ENCODE results near the gene LSM14A.

Gene LSM14A

GRCh38 chr19:34259367-34260095 lies 87.2 kb downstream of the LSM14A start:
- FAIRE-seq, result no peak

GRCh38 chr19:34260771-34261173 lies 88.5 kb downstream of the LSM14A start:
- no peak for FAIRE-seq

- FAIRE-seq, result no peak
Measured at GRCh38 chr19:34261334-34262109, 89.2 kb downstream of the LSM14A start.

DNA sequence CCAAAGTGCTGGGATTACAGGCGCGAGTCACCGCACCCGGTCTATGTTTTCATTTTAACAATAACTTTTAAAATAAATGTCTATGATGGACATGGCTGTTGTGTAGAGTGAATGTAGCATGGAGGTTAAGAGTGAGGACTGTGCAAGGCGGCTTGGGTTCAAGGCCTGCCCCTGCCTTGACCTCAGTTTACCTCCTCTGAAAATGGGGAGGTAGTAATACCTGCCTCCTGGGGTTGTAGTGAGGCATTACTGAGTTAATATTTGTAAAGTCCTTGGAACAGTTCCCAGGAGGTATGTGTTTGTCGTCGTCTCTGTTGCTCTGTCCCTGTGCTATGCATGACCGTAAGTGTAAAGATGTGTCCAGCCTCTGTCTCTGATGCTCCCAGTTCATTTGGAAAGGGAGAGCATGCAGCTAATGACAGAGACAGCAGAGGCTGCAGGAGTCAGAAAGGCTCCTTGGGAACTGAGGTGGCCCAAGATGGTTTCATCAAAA lies 91.5 kb downstream of the LSM14A start:
- no peak for FAIRE-seq

- FAIRE-seq, result no peak
Measured at GRCh38 chr19:34265221-34265650, 92.9 kb downstream of the LSM14A start.

DNA sequence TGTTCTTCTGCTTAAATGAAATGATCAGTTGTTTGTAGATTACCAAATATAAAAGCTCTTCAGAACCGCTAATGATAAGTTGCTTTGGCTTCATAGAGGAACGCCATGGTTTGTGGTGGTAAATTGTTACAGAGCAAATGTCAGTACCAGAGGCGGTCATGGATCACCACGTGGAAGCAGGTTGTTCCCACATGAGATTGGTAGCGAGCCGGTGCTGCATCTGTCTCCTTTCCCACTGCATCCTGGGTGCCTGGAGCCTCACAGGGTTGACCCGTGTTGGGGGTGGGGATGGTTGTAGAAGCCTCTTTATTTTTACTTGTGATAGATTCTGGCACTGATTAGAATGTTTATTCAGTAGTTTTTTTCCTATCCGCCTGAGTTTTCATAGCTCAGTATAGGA lies 96.8 kb downstream of the LSM14A start:
- FAIRE-seq, result no peak

DNA sequence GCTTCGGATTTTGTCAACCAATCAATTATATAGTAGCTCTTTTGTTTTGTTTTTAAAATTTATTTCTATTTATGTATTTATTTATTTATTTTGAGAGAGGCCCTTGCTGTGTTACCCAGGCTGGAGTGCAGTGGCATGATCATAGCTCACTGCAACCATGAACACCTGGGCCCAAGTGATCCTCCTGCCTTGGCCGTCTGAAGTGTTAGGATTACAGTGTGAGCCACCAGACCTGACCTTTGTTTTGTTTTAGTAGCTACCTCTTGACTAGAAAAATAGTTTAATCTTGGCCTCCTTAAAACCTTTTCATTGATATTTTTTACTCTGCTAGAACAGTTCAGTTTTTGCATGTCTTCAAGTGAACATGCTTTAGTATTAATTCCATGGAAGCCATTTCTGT lies 97.2 kb downstream of the LSM14A start:
- no peak for FAIRE-seq

GRCh38 chr19:34269968-34270621 lies 97.8 kb downstream of the LSM14A start:
- FAIRE-seq, result no peak

DNA sequence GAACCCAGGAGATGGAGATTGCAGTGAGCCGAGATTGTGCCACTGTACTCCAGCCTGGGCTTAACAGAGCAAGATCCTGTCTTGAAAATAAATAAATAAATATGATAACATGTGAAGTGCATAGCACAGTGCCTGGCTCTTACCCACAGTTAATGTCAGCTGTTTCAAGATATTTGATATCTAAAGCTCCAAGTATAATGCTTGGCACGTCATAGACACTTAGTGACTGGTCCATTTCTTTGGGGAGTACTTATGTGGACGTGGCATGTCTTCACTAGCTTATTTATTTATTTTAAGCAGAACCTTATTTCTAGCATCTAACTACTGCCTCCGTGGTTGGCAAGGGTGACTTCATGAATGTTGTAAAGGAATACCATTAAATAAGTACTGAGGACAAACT lies 100.8 kb downstream of the LSM14A start:
- FAIRE-seq, result no peak

- FAIRE-seq, result no peak
Measured at GRCh38 chr19:34274284-34274826, 102.1 kb downstream of the LSM14A start.

- no peak for FAIRE-seq
Measured at GRCh38 chr19:34274827-34275625, 102.7 kb downstream of the LSM14A start.

DNA sequence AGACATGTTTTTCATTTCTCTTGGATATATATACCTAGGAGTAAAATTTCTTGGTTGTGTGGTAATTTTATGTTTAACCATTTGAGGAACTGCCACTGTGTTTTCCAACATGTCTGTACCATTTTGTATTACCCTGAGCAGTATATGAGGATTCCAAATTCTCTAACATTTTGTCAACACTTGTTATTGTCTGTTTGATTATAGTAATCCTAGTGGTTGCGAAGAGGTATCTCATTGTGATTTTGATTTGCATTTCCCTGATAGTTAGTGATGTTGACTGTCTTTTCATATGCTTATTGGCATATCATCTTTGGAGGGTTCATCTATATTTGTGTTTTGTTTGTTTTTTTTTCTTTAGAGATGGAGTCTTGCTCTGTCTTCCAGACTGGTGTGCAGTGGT lies 103.4 kb downstream of the LSM14A start:
- no peak for FAIRE-seq

DNA sequence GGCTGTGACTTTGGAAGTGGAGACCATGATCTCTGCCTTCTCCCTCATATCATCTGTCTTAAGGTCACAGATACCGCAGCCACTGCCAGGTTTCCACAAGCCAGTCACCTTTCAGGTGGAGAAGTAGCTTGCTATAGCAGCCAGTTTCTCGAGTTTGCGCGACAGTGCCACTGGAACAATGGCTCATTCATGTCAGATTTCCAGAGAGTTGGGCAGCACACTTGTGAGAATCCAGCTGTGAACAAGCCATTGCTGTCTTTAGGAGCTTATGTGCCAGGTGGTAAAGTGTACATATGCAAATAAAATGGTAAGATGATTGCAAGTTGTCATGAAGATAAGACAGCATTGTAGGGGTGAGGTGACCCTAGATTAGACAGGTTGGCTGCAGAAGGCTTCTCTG lies 104.3 kb downstream of the LSM14A start:
- FAIRE-seq, result no peak

GRCh38 chr19:34277244-34277643 lies 104.9 kb downstream of the LSM14A start:
- FAIRE-seq, result no peak

- no peak for FAIRE-seq
Measured at GRCh38 chr19:34278783-34279182, 106.5 kb downstream of the LSM14A start.
